Measurements from ENCODE around the gene CCDC57.

- TF ChIP-seq EZH2phosphoT487 (IDR thresholded peaks at IDR 0.05; ENCODE audit: low read depth) (no peak), CTCF (IDR thresholded peaks at IDR 0.05; ENCODE audit: low read depth, low read length) (no peak)
Measured at GRCh38 chr17:82226809-82227628, 14.4 kb upstream of the CCDC57 start.

Data from OCI-LY3 (cell line).